Neural progenitor cell (in vitro differentiated cells): ENCODE data around the gene BCR. TPM values are rescaled to one million over a fixed set of nuclear protein-coding genes. Genes with fewer than 3 reads are reported as not detected.

Source experiments
- DNase-seq: peaks from one replicate; pipeline ENCODE4 v3.0.0-alpha.2; 2016; ENCODE audit warnings: low spot score
- H2AFZ ChIP-seq: fragments of 200-600 bp; sonication (generic); replicated peaks from 2 replicates; pipeline ENCODE4 v1.6.1; 2016; ENCODE audit warnings: antibody characterized with exemption
- H3F3A ChIP-seq: fragments of 200-600 bp; sonication (generic); 2 replicates; pipeline ENCODE4 v1.6.1; 2016; ENCODE audit warnings: antibody characterized with exemption, low read depth
- H3K27ac ChIP-seq: fragments of 200-600 bp; sonication (generic); 2 replicates; pipeline ENCODE4 v1.5.1; 2016; ENCODE audit warnings: mild to moderate bottlenecking
- H3K27me3 ChIP-seq: fragments of 200-600 bp; sonication (generic); 2 replicates; pipeline ENCODE4 v1.6.1; 2016; ENCODE audit warnings: mild to moderate bottlenecking, moderate library complexity
- H3K36me3 ChIP-seq: fragments of 200-600 bp; sonication (generic); 2 replicates; pipeline ENCODE4 v1.5.1; 2016
- H3K4me1 ChIP-seq: fragments of 200-600 bp; sonication (generic); 2 replicates; pipeline ENCODE4 v1.6.1; 2016; ENCODE audit warnings: mixed run types
- H3K4me2 ChIP-seq: fragments of 200-600 bp; sonication (generic); 2 replicates; pipeline ENCODE4 v1.6.1; 2016
- H3K4me3 ChIP-seq: fragments of 200-600 bp; sonication (generic); 2 replicates; pipeline ENCODE4 v1.5.1; 2016
- H3K79me2 ChIP-seq: fragments of 200-600 bp; sonication (generic); 2 replicates; pipeline ENCODE4 v1.6.1; 2016; ENCODE audit warnings: low read depth
- H3K9ac ChIP-seq: fragments of 200-600 bp; sonication (generic); 2 replicates; pipeline ENCODE4 v1.6.1; 2016
- H3K9me3 ChIP-seq: fragments of 200-600 bp; sonication (generic); 2 replicates; pipeline ENCODE4 v1.5.1; 2016; ENCODE audit warnings: low read depth
- H4K20me1 ChIP-seq: fragments of 200-600 bp; sonication (generic); 2 replicates; pipeline ENCODE4 v1.6.1; 2016; ENCODE audit warnings: low read depth
- H3K27ac Mint-ChIP-seq: 3 replicates; pipeline ENCODE4 v1.8.0; 2021; ENCODE audit warnings: mixed read lengths
- H3K27me3 Mint-ChIP-seq: 2 replicates; pipeline ENCODE4 v1.8.0; 2022; ENCODE audit warnings: low read depth, mild to moderate bottlenecking, inconsistent platforms, moderate library complexity, mixed read lengths; ENCODE audit not compliant: insufficient read depth
- H3K36me3 Mint-ChIP-seq: 3 replicates; pipeline ENCODE4 v1.8.0; 2021; ENCODE audit warnings: mixed read lengths
- H3K4me1 Mint-ChIP-seq: 3 replicates; pipeline ENCODE4 v1.8.0; 2021; ENCODE audit warnings: mixed read lengths
- H3K4me3 Mint-ChIP-seq: 3 replicates; pipeline ENCODE4 v1.8.0; 2021; ENCODE audit warnings: mild to moderate bottlenecking, moderate library complexity, mixed read lengths
- H3K9me3 Mint-ChIP-seq: 3 replicates; pipeline ENCODE4 v1.8.0; 2020; ENCODE audit warnings: mixed read lengths
- EZH2 ChIP-seq: fragments of 200-600 bp; sonication (generic); IDR thresholded peaks from 2 replicates; pipeline ENCODE4 v1.6.1; 2017; ENCODE audit warnings: antibody characterized with exemption, mild to moderate bottlenecking, moderate library complexity
- EZH2phosphoT487 ChIP-seq: fragments of 200-600 bp; sonication (generic); IDR thresholded peaks from 2 replicates; pipeline ENCODE4 v1.6.1; 2017; ENCODE audit warnings: antibody characterized with exemption
- total RNA-seq: library from RNA; depleted of rRNA; stranded (reverse); fragments of >200 nt; gene quantifications from 2 replicates; pipeline ENCODE4 v1.2.3, GENCODE V29; 2015; ENCODE audit warnings: low replicate concordance
- TF ChIP-seq, protein P1 (sequence below): fragments of 200-600 bp; sonication (generic); IDR thresholded peaks from 2 replicates; pipeline ENCODE4 v1.5.1; 2017; ENCODE audit warnings: antibody characterized with exemption, mild to moderate bottlenecking

The BCR gene
- total RNA-seq, 1 donor from 2014 or later: 35.5 TPM

DNA sequence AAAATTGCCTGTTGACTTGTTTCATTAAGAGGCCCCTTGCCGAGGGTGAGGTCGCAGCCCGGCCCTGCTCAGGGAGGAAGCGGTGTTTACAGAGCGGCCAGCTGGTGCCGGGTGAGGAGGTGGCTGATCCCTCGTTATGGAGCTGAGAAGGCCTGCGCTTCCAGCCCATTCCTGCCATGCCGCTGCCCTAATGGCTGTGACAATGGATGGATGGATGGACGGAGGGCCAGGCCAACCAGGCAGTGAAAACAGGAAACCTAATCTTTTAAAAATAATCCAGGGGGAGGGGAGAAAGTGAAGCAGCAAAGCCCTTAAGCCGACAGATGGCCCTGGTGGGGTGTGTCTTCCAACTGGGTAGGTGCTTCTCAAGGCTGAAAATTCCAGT, 38.5 kb downstream of the BCR start:
- H4K20me1 ChIP-seq: peaks cover 100% of the 10 kb centered on the region
- H3K36me3 ChIP-seq: no peaks in the 10 kb centered on the region
- H3K4me1 Mint-ChIP-seq: peaks cover 69% of the 10 kb centered on the region
- H3K27ac Mint-ChIP-seq: peak overlapping the region; percentile 87
- no peaks in the 10 kb centered on the region for H3K36me3 Mint-ChIP-seq
- peak overlapping the region; percentile 67 for H3K4me3 Mint-ChIP-seq
- no peaks in the 10 kb centered on the region for H3K9me3 Mint-ChIP-seq
- no peak for TF ChIP-seq EZH2
- no peak for TF ChIP-seq EZH2phosphoT487
- TF ChIP-seq, protein P1, sequence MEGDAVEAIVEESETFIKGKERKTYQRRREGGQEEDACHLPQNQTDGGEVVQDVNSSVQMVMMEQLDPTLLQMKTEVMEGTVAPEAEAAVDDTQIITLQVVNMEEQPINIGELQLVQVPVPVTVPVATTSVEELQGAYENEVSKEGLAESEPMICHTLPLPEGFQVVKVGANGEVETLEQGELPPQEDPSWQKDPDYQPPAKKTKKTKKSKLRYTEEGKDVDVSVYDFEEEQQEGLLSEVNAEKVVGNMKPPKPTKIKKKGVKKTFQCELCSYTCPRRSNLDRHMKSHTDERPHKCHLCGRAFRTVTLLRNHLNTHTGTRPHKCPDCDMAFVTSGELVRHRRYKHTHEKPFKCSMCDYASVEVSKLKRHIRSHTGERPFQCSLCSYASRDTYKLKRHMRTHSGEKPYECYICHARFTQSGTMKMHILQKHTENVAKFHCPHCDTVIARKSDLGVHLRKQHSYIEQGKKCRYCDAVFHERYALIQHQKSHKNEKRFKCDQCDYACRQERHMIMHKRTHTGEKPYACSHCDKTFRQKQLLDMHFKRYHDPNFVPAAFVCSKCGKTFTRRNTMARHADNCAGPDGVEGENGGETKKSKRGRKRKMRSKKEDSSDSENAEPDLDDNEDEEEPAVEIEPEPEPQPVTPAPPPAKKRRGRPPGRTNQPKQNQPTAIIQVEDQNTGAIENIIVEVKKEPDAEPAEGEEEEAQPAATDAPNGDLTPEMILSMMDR: no peak
- peak; percentile 81 for DNase-seq
- peaks cover 6% of the 10 kb centered on the region for H3F3A ChIP-seq
- H2AFZ ChIP-seq: no peak overlapping the region
- no peak overlapping the region for H3K9ac ChIP-seq
- H3K4me1 ChIP-seq: peaks cover 27% of the 10 kb centered on the region
- H3K79me2 ChIP-seq: peaks cover 100% of the 10 kb centered on the region
- H3K27ac ChIP-seq: no peak overlapping the region
- no peaks in the 10 kb centered on the region for H3K27me3 ChIP-seq
- peak overlapping the region; percentile 28 for H3K4me2 ChIP-seq
- no peaks in the 10 kb centered on the region for H3K9me3 ChIP-seq
- no peak overlapping the region for H3K4me3 ChIP-seq
- H3K27me3 Mint-ChIP-seq: peaks cover 2% of the 10 kb centered on the region

DNA sequence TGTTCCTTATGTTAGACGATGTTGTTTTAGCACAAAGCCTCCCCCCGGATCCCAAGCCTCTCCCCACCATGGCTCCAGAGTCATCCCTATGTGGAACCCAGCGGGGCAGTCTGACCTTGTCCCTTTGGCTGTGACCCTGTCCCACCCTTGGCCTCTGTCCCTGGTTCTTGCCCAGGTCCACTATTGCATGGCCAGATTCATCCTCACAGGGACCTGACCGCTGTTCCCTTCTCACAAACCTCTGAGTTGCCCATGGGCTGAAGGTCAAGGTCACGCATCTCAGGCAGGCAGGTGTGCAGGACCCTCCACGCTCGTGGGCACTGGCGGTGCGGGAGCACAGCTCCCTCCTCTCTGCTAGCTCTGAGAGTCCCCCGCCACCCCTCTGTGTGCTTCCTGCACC, 39.0 kb downstream of the BCR start:
- Mint-ChIP-seq H3K9me3 (no peaks in the 10 kb centered on the region), H3K4me3 (peak overlapping the region; percentile 34), H3K36me3 (no peaks in the 10 kb centered on the region), H3K4me1 (peaks cover 73% of the 10 kb centered on the region), H3K27me3 (peaks cover 2% of the 10 kb centered on the region), H3K27ac (no peak overlapping the region)
- TF ChIP-seq, protein P1: no peak
- TF ChIP-seq EZH2 (no peak), EZH2phosphoT487 (no peak)
- Histone ChIP-seq H3K79me2 (peaks cover 100% of the 10 kb centered on the region), H3F3A (peaks cover 9% of the 10 kb centered on the region), H3K27me3 (no peaks in the 10 kb centered on the region), H3K4me3 (no peak overlapping the region), H3K4me2 (peak overlapping the region; percentile 28), H3K9me3 (no peaks in the 10 kb centered on the region), H2AFZ (no peak overlapping the region), H3K27ac (no peak overlapping the region), H3K4me1 (peaks cover 27% of the 10 kb centered on the region), H4K20me1 (peaks cover 99% of the 10 kb centered on the region), H3K36me3 (no peaks in the 10 kb centered on the region), H3K9ac (no peak overlapping the region)
- DNase-seq: no peak

DNA sequence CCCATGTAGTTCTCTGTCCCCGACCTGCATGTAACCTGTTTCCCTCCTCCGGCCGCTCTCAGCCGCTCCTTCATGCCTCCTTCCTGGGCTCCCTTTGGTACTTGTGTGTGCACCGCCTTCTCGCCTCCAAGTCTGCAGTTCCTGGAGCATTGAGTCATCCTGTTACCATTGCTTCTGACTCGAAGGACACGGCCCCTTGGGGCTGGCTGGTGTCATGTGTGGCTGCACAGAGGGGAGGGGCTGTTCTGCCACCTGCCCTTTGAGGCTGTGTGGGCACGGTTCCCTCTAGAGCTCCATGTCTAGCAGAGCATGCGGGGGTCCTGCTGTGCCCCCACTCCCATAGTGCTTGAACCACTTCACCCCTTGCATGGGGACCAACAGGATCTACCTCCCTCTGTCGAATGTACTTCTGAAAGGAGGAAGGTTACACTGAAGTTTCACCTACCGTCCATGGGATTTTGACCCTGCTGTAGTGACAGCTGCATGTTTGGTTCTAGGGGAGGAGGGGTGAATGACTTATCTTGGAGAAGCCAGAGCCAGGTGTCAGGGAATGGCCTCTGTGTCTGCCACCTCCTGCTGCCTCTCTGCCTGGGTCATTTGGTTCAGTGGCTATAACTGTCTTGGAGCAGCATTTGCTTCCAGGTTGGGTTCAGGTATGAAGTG, 39.6 kb downstream of the BCR start:
- H3K9me3 ChIP-seq: no peaks in the 10 kb centered on the region
- H2AFZ ChIP-seq: no peak overlapping the region
- no peak overlapping the region for H3K4me2 ChIP-seq
- H3K4me1 ChIP-seq: peaks cover 33% of the 10 kb centered on the region
- no peak overlapping the region for H3K4me3 ChIP-seq
- Mint-ChIP-seq H3K9me3 (no peaks in the 10 kb centered on the region), H3K27me3 (peaks cover 2% of the 10 kb centered on the region), H3K4me1 (peaks cover 78% of the 10 kb centered on the region), H3K36me3 (no peaks in the 10 kb centered on the region), H3K27ac (no peak overlapping the region), H3K4me3 (peak overlapping the region; percentile 34)
- no peak overlapping the region for H3K27ac ChIP-seq
- peaks cover 100% of the 10 kb centered on the region for H3K79me2 ChIP-seq
- no peak for DNase-seq
- H3K9ac ChIP-seq: no peak overlapping the region
- TF ChIP-seq, protein P1: no peak
- TF ChIP-seq EZH2phosphoT487: no peak
- no peak for TF ChIP-seq EZH2
- no peaks in the 10 kb centered on the region for H3K36me3 ChIP-seq
- H4K20me1 ChIP-seq: peaks cover 99% of the 10 kb centered on the region
- H3K27me3 ChIP-seq: no peaks in the 10 kb centered on the region
- H3F3A ChIP-seq: peaks cover 13% of the 10 kb centered on the region
